HG03565 (cell line): ENCODE data around the gene SRGN.
A peak's percentile ranks its signal among the peaks of the same experiment; 100 is the strongest.
"Not testable (repeated sequence)": the region's sequence is repeated elsewhere in the genome, so short reads cannot be mapped to it uniquely, and the experiment has no call there.

ENCODE experiments used
- ATAC-seq: cut with Tn5 transposase; IDR thresholded peaks from one replicate; pipeline ENCODE4 v1.9.1; 2021; ENCODE audit warnings: mild to moderate bottlenecking, moderate library complexity; ENCODE audit not compliant: unreplicated experiment

The SRGN gene, protein sequence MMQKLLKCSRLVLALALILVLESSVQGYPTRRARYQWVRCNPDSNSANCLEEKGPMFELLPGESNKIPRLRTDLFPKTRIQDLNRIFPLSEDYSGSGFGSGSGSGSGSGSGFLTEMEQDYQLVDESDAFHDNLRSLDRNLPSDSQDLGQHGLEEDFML

DNA sequence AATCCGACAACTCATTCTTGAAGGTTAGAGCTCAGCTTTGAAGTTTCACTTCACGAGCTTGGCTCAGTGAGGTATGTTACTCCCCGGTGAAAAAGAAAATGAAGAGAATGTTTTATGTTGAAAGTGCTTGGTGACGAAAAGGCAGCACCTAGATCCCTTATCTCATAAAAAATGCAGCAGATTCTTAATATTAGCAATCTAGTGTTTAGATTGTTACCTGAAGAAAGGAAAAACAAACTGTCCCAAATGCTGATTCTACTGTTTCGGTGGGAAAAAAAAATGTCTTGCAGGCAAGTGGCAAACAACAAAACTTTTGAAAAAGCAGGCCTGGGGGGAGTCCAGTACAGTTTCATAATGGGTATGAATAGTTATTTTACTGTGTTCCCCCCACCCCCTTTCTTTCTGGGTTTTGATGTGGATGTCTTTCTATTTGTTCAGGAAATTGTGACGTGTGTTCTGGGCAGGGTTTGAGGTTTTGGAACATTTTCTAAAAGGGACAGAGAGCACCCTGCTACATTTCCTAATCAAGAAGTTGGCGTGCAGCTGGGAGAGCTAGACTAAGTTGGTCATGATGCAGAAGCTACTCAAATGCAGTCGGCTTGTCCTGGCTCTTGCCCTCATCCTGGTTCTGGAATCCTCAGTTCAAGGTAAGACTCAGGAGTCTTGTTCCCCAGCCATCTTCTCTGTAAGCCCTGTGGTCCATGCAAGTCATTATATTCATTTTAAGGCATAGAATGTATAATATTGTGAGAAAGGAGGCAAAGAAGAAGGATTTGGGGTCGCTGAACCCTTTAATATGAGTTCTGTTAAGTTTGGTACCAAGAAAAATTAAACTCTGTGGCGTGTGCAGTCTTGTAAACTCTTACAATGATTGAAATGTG, at the start of gene SRGN:
Gene SRGN (plus strand): TSS at position 514 of the 881 bp plus-strand sequence. CDS start 55 bp downstream, at position 569.
- ATAC-seq = peak; percentile 39

DNA sequence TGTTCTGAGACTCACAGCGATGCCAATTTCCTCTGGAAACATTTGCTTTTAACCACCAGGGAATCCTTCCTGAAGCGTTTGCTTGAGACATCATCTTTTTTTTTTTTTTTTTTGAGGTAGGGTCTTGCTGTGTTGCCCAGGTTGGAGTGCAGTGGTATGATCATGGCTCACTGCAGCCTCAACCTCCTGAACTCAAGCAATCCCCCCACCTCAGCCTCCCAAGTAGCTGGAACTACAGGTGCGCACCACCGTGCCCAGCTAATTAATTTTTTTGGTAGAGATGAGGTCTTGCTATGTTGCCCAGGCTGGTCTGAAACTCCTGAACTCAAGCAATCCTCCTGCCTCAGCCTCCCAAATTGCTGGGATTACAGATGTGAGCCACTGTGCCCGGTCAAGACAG, 47.0 kb upstream of the SRGN start:
- not testable (repeated sequence) for ATAC-seq

DNA sequence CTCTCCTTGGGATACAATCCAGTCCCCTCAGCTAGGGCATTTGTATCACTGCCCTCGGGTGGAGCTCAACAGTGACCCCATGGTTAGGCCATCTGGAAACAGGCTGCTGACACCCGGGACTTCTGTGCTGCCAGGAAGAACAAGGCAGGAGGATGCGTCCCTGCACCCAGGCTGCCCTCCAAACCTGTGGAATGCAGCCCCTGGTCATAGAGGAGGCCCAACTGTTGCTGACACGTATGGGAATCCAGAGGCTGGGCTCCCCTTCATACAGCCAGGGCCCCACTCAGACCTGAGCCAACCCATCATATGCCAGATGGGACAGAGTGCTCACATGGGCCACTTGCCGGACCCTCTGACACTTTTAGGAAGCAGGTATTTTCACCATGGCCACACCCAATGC, 45.5 kb upstream of the SRGN start:
- no peak for ATAC-seq

DNA sequence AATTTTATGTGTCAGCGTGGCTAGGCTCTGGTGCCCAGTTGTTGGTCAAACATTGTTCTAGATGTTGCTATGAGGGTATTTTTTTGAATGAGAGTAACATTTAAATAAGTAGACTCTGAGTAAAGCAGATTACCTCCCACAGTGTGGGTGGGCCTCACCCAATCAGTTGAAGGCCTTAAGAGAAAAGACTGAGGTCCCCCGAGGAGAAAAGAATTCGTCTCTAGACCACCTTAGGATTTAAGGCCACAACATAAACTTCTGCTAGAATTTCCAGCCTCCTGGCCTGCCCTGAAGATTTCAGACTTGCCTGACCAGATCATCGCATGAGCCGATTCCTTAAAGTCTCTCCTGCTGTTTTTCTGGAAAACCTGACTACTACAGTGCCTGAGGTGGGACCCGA, 45.1 kb upstream of the SRGN start:
- no peak for ATAC-seq

DNA sequence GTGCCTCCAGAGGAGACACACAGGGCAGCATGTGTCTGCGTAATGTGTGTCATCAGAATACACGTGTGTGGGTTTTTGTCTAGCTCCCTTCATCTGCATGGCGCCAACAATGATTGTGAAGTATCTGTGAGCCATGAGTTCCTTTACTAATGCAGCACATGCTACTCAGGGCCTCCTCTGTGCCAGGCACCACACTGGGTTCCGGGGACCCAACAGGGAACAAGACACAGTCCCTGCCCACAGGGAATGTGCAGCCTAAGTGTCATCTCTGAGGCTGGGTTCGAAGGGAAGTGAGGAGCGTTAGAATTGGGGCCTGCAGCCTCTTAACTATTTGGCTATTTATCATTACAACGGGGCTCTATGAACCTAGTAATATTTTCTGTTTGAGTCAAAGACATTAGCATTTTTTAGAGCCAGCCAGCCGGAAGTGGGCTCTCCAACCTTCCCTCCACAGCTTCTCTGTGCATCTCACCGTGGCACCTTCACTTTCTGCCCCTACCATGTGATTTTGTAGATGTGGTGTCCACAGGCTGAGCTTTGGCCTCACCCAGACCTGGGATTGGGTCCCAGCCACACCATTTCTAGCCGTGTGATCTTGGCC, 43.9 kb upstream of the SRGN start:
- ATAC-seq = no peak

DNA sequence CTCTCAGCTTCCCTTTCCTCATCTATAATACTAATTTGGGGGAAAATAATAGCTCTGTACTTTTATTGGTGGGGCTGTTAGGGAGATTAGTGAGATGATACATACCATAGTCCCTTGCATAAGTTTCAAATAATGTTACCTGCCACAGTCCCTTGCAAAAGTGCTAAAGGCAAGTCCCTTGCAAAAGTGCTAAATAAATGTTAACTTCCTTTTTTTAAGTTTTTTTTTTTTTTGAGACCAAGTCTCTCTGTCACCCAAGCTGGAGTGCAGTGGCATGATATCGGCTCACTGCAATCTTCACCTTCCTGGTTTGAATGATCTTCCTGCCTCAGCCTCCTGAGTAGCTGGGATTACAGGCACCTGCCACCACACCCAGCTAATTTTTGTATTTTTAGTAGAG, 43.4 kb upstream of the SRGN start:
- ATAC-seq = no peak

DNA sequence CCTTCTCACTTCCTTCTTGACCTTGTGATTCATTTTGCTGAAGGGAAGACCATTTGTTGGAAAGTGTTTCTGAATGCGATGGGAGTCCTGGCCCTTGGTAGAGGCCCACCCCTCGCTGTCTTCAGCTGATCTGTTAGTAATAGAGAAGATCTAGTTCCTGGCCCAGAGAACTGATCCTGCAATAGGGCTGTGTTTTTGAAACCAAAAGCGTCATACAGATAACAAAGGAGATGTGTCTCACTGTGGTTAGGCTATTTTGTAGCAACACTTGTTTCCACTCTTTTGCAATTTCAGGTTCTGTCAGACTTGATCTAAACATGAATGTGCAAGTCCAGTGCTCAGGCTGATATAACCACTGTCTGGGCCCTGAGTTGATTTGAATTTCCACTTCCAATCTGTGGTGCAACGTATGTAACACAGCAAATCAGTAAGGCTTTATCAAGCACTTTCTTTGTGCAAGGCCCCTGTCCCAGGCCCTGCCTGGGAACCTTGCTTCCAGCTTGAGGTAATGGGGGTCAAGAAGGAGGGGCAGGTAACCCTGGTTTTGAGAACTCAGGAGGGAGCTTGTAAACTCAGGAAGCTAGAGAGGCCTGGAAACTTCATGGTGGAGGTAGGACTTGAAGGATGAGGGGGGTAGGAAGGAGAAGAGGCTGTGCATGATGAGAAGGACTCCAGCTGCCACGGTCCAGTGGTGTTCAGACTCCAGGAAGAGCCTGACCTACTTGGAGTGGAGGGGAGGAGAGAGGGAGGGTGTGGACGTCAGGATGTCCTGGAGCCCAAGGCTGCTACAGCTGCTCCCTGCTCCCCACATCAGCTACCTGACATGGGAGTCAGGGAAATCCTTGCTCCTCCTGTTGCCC, 42.2 kb upstream of the SRGN start:
- ATAC-seq = peak; percentile 69

DNA sequence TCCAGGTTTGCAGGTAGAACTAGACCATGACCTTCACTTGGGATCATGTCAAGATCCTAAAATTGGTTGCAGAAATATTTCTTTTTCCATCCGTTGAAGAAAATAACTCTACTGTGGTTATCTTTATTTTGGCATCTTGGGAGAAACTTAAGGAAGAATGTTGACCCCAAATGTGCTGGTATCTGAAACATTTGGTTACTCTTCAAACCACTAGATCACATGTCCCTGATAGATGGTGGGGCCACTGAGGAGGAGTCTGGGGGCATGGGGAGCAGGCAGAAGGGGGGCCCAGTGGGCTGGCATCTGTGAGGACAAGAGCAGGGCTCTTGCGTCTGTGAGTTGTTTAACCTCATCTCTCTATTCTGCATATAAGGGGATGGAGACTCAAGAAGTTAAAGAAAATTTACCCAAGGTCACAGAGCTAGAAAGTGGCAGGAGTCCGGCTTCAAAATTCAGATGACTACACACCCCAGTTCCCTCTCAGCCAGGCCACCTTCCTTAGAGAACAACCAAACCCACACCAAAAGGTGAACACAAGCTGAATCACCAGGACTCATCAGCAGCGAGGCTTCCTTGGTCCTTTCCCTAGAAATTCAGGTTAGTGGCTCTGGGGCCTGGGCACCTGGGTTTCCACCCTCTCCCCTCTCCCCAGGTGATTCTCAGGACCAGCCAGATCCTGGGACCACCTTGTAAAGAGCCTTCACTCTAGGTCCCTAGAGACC, 40.6 kb upstream of the SRGN start:
- ATAC-seq = no peak

DNA sequence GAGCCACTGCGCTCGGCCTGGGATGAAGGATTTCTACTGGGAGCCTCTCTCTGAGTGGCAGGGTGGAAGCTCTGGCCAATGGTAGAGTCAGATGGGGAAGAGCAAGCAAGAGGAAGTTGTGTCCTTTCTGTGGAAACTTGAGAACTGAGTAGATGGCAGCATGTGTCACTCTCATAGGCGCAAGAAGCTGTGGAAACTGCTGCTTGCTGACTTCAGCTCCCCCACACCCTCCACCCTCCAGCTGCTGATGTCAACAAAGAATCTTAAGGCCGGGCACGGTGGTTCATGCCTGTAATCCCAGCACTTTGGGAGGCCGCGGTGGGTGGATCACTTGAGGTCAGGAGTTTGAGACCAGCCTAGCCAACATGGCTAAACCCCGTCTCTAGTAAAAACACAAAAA, 39.8 kb upstream of the SRGN start:
- no peak for ATAC-seq

DNA sequence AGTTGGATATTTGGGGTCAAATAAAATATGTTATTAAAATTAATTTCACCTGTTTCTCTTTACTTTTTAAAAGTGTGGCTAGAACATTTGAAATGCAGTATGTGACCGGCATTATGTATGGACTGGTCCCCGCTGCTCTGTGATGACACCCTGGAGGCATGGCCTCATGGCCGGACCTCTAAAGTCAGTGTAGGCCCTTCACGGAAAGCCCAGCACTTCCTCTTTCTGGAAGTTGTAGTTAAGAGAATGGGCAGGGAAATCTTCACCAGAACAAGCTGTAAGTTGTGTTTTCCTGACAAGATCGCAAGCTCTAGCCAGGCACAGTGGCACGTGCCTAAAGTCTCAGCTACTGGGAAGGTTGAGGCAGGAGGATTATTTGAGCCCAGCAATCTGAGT, 38.3 kb upstream of the SRGN start:
- no peak for ATAC-seq

DNA sequence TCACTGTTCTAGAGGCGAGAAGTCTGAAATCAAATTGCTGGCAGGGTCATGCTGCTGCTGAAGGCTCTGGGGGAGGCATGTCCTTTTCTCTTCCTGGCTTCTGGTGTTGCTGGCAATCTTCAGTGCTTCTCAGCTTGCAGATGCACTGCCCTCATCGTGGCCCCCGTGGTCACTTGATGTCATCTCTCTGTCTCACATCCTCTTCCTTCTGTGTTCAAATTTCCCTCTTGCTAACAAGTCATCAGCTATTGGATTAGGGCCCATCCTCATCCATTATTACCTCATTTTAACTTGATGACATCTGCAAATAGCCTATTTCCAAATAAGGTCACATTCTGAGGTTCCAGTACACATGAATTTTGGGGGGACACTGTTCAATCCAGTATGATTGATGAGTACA, 36.6 kb upstream of the SRGN start:
- ATAC-seq = peak; percentile 31

DNA sequence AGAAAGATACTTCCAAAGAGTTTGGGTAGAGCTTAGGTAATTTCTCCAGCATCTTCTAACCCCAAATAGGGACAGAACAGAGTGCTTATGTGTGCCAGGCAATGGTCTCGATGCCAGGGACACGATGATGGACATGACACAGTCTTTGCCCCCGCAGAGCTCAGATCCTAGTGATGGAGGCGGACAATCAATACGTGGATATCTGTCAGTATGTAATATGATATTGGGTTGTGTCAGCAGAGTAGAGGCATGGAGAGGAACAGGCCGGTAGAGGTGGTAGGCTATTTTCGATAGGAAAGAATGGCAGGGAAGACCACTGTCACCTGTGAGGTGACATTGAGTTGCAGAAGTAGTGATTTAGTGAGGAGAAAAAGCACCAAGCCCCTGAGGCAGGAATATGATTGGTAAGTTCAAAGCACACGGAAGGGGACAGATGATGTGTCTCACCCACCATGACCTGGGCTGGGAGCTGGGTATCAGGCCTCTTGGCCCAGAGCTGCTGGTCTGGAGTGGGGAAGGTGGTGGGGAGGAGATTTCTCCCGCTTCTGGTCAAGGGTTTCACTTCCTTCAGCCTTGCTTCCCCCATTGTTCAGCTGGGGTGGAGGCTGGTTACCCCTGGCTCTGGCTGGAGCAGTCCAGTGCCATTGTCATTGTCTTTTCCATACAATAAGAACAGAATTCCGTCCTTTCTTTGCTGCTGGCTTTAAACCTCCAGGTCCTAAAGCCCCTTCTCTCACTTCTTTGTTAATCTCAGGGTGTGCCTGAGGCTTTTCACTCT, 36.0 kb upstream of the SRGN start:
- ATAC-seq = no peak

DNA sequence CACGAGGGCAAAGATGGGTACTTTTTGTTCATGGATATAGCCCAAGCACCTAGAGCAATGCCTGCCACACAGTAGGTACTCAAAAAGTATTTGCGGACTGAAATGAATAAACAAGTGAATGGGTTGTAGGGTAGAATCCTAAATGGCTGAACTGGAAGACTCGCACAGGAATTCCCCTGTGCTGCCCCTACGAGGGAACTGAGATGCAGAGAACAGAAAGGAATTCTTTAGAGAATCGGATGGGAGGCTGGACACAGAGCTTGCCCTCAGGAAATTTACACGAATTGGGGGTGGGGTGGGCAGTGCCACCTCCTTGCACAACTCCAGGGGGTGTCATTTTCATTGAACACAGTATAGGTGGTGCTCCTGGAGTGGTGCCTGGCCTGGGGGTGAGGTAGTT, 35.2 kb upstream of the SRGN start:
- ATAC-seq = no peak

DNA sequence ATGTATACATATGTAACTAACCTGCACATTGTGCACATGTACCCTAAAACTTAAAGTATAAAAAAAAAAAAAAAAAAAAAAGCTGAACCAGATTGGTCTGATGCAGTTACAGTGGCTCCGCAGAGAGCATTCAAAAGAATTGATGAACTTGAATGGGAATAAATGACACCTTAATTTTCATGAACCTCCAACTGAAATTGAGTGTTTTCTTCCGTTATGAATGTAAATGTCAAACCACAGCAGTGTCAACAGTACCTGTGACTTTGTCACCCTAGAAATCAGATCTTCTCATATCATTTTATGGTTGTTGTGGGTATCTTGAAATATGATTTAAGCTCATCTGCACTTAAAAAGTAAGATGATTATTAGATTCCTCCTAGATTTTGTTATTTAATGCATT, 32.7 kb upstream of the SRGN start:
- ATAC-seq = no peak

DNA sequence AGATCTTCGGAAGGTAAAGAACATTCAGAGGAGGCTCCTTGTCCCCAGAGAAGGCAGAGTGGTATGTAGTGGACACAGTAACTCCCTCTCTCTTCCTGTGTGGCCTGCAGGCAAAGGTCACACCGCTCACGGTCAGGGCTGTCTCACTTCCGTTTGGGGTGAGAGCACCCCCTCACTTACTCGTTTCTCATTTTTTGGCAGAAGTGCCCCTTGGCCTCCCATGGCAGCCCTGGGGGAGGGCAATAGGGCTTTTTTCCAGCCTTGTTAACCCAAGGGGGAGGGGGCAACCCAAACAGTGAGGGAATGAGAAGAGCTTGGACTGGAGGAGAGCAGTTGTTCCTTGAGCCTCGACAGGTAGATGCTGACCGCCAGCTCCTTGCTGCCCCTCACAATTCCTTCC, 31.8 kb upstream of the SRGN start:
- no peak for ATAC-seq

DNA sequence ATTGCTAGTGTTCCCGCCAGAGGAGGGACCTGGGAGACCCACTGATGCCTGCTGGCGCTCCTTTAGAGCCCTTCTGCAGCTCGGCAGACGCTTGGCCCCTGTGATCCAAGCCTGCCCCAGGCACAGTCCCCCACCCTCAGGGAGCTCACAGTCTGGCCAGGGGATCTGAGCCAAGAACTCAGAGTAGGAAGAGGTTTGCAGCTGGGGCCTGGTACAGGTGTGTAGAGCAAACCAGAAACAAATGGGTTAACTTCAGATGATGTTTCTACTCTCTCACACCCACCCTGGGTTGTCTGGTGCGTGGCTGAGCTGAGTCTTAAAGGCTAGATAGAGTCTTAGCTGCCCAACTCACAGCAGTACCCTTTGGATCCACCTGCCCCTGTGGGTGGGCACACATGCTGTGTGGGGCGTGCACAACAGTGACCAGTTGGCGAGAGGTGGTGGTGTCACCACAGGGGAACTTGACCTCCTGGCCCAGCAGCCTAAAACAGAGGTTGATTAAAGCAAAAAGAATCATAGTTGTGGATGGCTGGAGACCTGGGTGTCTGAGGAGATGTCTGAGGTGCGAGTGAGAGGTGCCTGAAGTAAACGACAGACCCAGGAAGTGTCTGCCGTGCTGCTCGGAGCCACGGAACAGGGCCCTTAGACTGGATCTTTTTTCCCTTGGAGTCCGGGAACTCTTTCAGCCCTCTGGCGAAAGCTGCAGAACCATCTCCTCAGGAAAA, 31.2 kb upstream of the SRGN start:
- ATAC-seq = no peak

DNA sequence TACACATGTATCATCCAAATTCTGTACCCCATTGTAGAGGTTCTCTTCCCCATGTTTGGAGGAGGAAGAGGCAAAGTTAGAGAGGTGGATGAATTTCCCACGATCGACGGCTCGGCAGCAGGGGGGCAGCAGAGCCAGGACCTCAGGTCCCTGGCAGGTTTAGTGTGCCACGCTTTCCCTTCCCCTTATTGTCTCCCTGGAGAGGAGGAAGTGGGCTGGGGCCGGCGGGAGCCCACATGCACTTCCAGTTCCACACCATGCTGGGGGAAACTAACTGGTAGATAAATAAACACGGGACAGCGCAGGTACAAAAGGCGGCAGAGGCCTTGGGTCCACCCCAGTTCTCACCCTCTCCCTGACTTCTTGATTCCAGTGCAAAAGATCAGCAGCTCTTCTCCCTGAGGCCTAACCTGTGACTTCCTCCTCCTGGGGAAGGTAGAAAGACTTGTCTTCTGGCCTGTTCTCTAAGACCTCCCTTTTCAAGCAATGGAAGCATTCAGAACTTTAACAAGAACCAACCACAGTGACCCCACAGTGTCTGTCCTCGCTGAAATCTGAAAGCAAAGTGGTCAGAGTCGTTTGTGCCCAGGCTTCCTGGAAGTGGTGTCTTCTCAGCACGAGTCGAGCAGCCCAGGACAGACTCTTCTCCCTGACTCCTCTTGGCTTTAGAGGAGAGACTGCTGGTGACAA, 30.5 kb upstream of the SRGN start:
- ATAC-seq = no peak

DNA sequence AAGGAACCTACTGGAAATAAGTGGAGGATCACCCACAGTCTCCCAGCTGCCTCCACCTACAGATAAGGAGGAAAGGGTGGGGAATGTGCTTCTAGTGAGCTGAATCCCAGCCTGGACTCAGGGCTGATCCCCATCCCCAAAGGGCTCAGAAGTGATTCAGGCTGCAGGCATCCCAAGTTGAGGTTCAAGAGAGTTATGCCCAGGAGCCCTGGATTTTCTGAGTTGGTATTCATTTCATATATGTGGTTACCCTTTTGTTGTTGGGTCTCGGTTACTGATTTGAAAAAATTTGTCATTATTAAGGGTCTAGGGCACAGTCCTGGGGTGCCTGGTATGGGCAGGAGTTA, 30.0 kb upstream of the SRGN start:
- ATAC-seq = no peak
